Psoas muscle (tissue), 8 donors: Measurements from ENCODE around the gene PGM1. TPM values are rescaled to one million over a fixed set of nuclear protein-coding genes. Genes with fewer than 3 reads are reported as not detected.

Experiments
- ATAC-seq, 4 donors: fragments of 200-7000 bp; cut with Tn5 transposase; one replicate each; pipeline ENCODE4 v1.9.1; 2020; ENCODE audit warnings: moderate library complexity in 3 of 4, mild to moderate bottlenecking in 2 of 4
- DNase-seq, 2 donors: peaks; one replicate each; pipeline ENCODE4 v3.0.0-alpha.2; 2020
- H3K27ac ChIP-seq: fragments of 200-600 bp; one replicate; pipeline ENCODE4 v1.8.0; 2022
- H3K27me3 ChIP-seq, 3 donors: fragments of 200-600 bp in 1 of 3; one replicate each; pipeline versions ENCODE4 v1.6.1 to v1.8.0; 2013 to 2022; ENCODE audit warnings: low read length in 2 of 3, mild to moderate bottlenecking in 2 of 3, moderate library complexity in 1 of 3; ENCODE audit not compliant: insufficient read depth in 3 of 3
- H3K36me3 ChIP-seq, 2 donors: fragments of 200-600 bp in 1 of 2; one replicate each; pipeline versions ENCODE4 v1.6.1 to v1.8.0; 2013 to 2022; ENCODE audit warnings: low read depth in 1 of 2, mild to moderate bottlenecking in 1 of 2, moderate library complexity in 1 of 2; ENCODE audit not compliant: insufficient read depth in 1 of 2
- H3K4me1 ChIP-seq: fragments of 200-600 bp; one replicate; pipeline ENCODE4 v1.8.0; 2022
- H3K4me3 ChIP-seq: fragments of 200-600 bp; one replicate; pipeline ENCODE4 v1.8.0; 2022; ENCODE audit warnings: mild to moderate bottlenecking
- H3K9me3 ChIP-seq: fragments of 200-600 bp; one replicate; pipeline ENCODE4 v1.8.0; 2022
- CTCF ChIP-seq: fragments of 200-600 bp; IDR thresholded peaks from one replicate; pipeline ENCODE4 v1.8.0; 2022; ENCODE audit warnings: antibody characterized with exemption
- WGBS, 3 donors: extraction: QIAGEN DNeasy Blood & Tissue Kit; methylation state at CpG; one replicate each; pipeline versions ENCODE4 v1.1.6 to v1.1.7; 2013; 5-methylcytosine and 5-hydroxymethylcytosine counted together
- intact Hi-C, 2 donors: fragments of 100-400 bp; cut with DNase I; formaldehyde crosslinking; loops; one replicate each; pipeline versions ENCODE4 v1.11.0 to v1.14.2; 2022
- long read RNA-seq, 2 donors: library from polyadenylated mRNA; unstranded; transcript quantifications; one replicate each; pipeline ENCODE4 v2.0.0, GENCODE V29; 2021
- polyA plus RNA-seq, 3 donors: library from polyadenylated mRNA; stranded (reverse); fragments of 200-250 nt; gene quantifications; one replicate each; pipeline ENCODE4 v1.2.3, GENCODE V29; 2013
- total RNA-seq, 4 donors: library from RNA; stranded (reverse); fragmentation: NEBNext Ultra II Directional in 2 of 4; extraction: Animal tissue kit (Norgen Biotek cat#: 25700) in 2 of 4; gene quantifications; one replicate each; pipeline versions ENCODE4 v1.2.1 to v1.2.4, GENCODE V29; 2021 to 2023
- donor health status: healthy with polysubstance abuse.
- donor health status: DM: no; HTN: no; CAD: no; lungs with moderate emphysema.
- donor health status: Bipolar disorder and iron deficiency.
- donor health status: healthy.
- donor health status: DM: yes; HTN: yes; CAD: no.
- donor health status: DM: no; HTN: no; CAD: no.
- donor health status: DM: no; HTN: no; CAD: no.
- donor health status: DM: yes; HTN: yes; CAD: no.

The PGM1 gene
- 100 to 1,000 TPM; 327 to 543 (median 456) TPM for total RNA-seq
- 100 to 1,000 TPM in 2 of 3 donors, 10 to 100 TPM in 1; 59.6 to 364 (median 305) TPM for polyA plus RNA-seq
- long read RNA-seq, donor 1, transcript PGM1-201 (11 exons, 2,657 nt): minor isoform, 22 of 924 reads
- long read RNA-seq, donor 1, transcript PGM1-202 (11 exons, 2,472 nt): major isoform, 841 of 924 reads
- long read RNA-seq, donor 1, partial matches to known transcripts: 45 of 924 reads
- long read RNA-seq, donor 1, other reads (novel, unspliced or antisense): 16 of 924 reads
- long read RNA-seq, donor 2, transcript PGM1-201 (11 exons, 2,657 nt): minor isoform, 5 of 976 reads
- long read RNA-seq, donor 2, transcript PGM1-202 (11 exons, 2,472 nt): major isoform, 907 of 976 reads
- long read RNA-seq, donor 2, partial matches to known transcripts: 47 of 976 reads
- long read RNA-seq, donor 2, other reads (novel, unspliced or antisense): 14 of 976 reads

DNA sequence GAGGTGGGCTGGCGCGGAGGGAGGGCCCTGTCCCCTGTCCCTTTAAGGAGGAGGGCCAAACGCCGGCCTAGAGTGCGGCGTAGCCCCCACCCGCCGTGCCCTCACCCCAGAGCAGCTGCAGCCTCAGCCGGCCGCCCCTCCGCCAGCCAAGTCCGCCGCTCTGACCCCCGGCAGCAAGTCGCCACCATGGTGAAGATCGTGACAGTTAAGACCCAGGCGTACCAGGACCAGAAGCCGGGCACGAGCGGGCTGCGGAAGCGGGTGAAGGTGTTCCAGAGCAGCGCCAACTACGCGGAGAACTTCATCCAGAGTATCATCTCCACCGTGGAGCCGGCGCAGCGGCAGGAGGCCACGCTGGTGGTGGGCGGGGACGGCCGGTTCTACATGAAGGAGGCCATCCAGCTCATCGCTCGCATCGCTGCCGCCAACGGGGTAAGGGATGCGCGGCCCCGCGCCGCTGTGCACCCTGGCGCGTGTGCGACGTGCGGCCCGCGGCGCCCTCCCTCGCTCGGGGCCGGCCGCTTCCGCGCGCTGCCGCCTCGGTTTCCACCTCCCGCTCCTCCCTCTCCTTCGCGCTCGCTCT lies at the start of gene PGM1:
PGM1 (plus strand) TSS at position 109 of the 583 bp plus-strand sequence; CDS start at position 187, 78 bp downstream.
- Histone ChIP-seq H3K9me3 (no peaks in the 10 kb centered on the region), H3K4me3 (peak within 1 kb of the TSS; percentile 97), H3K36me3 (peaks cover 0 to 6% of the 10 kb centered on the region in 2 donors), H3K27me3 (no peaks in the 10 kb centered on the region), H3K27ac (peak within 1 kb of the TSS; percentile 98), H3K4me1 (peaks cover 27% of the 10 kb centered on the region)
- WGBS, 3 donors: 0% methylated on average over 48 to 64 of the region's 64 CpGs
- ATAC-seq: peak; percentile 78 to 87 (median 78)
- peak; percentile 78 to 88 for DNase-seq
- intact Hi-C loops: no loop called here
- no peak for TF ChIP-seq CTCF

- TF ChIP-seq CTCF: no peak
- Histone ChIP-seq H3K27me3 (no peaks in the 10 kb centered on the region), H3K4me3 (no peak overlapping the region), H3K36me3 (peaks cover 0 to 4% of the 10 kb centered on the region in 2 donors), H3K9me3 (no peaks in the 10 kb centered on the region), H3K4me1 (no peaks in the 10 kb centered on the region), H3K27ac (no peak overlapping the region)
- no peak for DNase-seq
- intact Hi-C loops: no loop called here
- no peak for ATAC-seq
Observed at GRCh38 chr1:63545780-63546179, 47.4 kb upstream of the PGM1 start.

GRCh38 chr1:63547621-63548294 lies 45.5 kb upstream of the PGM1 start:
- H3K27ac ChIP-seq: peak overlapping the region; percentile 61
- no peak for TF ChIP-seq CTCF

GRCh38 chr1:63548303-63548702 lies 44.9 kb upstream of the PGM1 start:
- peak overlapping the region; percentile 61 for H3K27ac ChIP-seq
- H3K36me3 ChIP-seq: peaks cover 0 to 15% of the 10 kb centered on the region in 2 donors
- ATAC-seq (no peak), DNase-seq (no peak)
- intact Hi-C loops: no loop called here
- no peaks in the 10 kb centered on the region for H3K9me3 ChIP-seq
- TF ChIP-seq CTCF: no peak
- peak overlapping the region; percentile 52 for H3K4me3 ChIP-seq
- H3K27me3 ChIP-seq: no peaks in the 10 kb centered on the region
- 91 to 98% (median 95%) methylated on average over 2 of the region's 2 CpGs for WGBS, 3 donors
- no peaks in the 10 kb centered on the region for H3K4me1 ChIP-seq

More at GRCh38 chr1:63547621-63548294, 45.5 kb upstream of the PGM1 start:
- intact Hi-C loops: no loop called here
- DNase-seq (no peak), ATAC-seq (peak; percentile 84 to 94 (median 88))
- no peaks in the 10 kb centered on the region for H3K4me1 ChIP-seq
- H3K27me3 ChIP-seq: no peaks in the 10 kb centered on the region
- peak overlapping the region; percentile 52 for H3K4me3 ChIP-seq
- peaks cover 0 to 15% of the 10 kb centered on the region in 2 donors for H3K36me3 ChIP-seq
- 37 to 78% (median 54%) methylated on average over 2 of the region's 2 CpGs for WGBS, 3 donors
- no peaks in the 10 kb centered on the region for H3K9me3 ChIP-seq
